ENCODE results near the gene HAUS8.
A peak's percentile ranks its signal among the peaks of the same experiment; 100 is the strongest.

Gene HAUS8

DNA sequence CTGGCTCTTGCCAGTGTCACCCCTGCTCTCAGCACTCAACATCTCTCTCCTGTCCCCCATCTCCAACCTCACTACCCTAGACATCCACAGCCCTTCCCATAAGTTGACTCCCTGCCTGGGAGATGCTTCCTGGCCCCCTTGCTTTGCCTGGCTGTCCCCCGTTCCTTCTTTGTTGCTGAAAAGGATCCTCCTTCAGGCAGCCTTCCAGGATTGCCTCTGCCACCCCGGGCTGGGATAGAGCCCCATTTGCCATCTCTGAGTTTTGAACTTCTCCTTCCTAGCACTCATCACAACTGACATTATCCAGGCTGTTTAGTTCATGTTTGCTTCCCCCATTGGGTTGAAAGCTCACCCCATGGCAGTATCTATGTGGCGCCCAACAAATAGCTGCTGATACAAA, 68.7 kb downstream of the HAUS8 start:
- no peak for DNase-seq (ENCODE audit: low spot score)
- in situ Hi-C loops (cut with MboI; ENCODE audit: low pct_unique_long_range_greater_than_20kb, low sequenced_read_pairs, unreplicated experiment), result no loop called here
- TF ChIP-seq, protein P1, sequence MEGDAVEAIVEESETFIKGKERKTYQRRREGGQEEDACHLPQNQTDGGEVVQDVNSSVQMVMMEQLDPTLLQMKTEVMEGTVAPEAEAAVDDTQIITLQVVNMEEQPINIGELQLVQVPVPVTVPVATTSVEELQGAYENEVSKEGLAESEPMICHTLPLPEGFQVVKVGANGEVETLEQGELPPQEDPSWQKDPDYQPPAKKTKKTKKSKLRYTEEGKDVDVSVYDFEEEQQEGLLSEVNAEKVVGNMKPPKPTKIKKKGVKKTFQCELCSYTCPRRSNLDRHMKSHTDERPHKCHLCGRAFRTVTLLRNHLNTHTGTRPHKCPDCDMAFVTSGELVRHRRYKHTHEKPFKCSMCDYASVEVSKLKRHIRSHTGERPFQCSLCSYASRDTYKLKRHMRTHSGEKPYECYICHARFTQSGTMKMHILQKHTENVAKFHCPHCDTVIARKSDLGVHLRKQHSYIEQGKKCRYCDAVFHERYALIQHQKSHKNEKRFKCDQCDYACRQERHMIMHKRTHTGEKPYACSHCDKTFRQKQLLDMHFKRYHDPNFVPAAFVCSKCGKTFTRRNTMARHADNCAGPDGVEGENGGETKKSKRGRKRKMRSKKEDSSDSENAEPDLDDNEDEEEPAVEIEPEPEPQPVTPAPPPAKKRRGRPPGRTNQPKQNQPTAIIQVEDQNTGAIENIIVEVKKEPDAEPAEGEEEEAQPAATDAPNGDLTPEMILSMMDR (IDR thresholded peaks at IDR 0.05; ENCODE audit: extremely low read depth, insufficient read depth, missing control alignments), result no peak

DNA sequence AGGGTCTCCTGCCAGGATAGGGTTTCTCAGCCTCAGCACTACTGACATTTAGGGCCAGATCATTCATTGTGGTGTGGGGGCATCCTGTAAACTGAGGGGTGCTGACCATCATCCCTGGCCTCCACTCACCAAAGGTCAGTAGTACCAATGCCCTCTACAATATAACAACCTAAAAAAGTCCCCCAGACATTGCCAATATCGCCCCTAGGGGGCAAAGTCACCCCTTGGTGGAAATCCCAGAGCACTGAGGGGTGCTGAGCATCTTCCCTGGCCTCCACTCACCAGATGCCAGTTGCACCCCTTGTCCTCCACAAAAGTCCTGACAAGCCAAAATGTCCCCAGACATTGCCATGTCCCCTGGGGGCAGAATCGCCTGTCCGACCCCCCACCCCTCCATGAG, 70.3 kb downstream of the HAUS8 start:
- in situ Hi-C loops (cut with MboI; ENCODE audit: low pct_unique_long_range_greater_than_20kb, low sequenced_read_pairs, unreplicated experiment), result no loop called here
- TF ChIP-seq, protein P1 (IDR thresholded peaks at IDR 0.05; ENCODE audit: extremely low read depth, insufficient read depth, missing control alignments), result peak; percentile 8
- DNase-seq (ENCODE audit: low spot score), result no peak

DNA sequence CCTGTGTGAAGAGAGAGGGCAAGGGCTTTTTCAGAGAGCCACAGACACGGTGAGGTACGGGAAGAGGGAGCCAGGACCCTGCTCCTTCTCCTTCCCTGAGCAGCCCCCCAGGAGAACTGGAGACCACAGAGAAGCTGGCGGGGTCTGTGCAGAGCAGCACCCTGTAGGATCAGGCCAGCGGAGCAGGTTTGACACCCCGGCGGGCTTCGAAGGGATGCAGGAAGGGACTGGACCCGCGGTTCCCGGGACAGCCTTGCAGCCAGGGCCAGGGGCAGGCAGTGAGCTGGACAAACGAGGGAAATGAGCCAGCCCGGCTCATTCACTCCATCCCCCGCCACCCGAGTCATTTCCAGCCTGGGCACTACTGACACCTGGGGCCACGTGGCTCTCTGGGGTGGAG, 70.9 kb downstream of the HAUS8 start:
- no peak for DNase-seq (ENCODE audit: low spot score)
- TF ChIP-seq, protein P1 (IDR thresholded peaks at IDR 0.05; ENCODE audit: extremely low read depth, insufficient read depth, missing control alignments), result no peak
- in situ Hi-C loops (cut with MboI; ENCODE audit: low pct_unique_long_range_greater_than_20kb, low sequenced_read_pairs, unreplicated experiment), result no loop called here

GRCh38 chr19:17002455-17002854, 72.8 kb downstream of the HAUS8 start:
- TF ChIP-seq, protein P1 (IDR thresholded peaks at IDR 0.05; ENCODE audit: extremely low read depth, insufficient read depth, missing control alignments), result no peak
- in situ Hi-C loops (cut with MboI; ENCODE audit: low pct_unique_long_range_greater_than_20kb, low sequenced_read_pairs, unreplicated experiment), result no loop called here
- DNase-seq (ENCODE audit: low spot score), result no peak

GRCh38 chr19:17001603-17002183, 73.6 kb downstream of the HAUS8 start:
- in situ Hi-C loops (cut with MboI; ENCODE audit: low pct_unique_long_range_greater_than_20kb, low sequenced_read_pairs, unreplicated experiment), result no loop called here
- TF ChIP-seq, protein P1 (IDR thresholded peaks at IDR 0.05; ENCODE audit: extremely low read depth, insufficient read depth, missing control alignments), result no peak
- DNase-seq (ENCODE audit: low spot score), result peak; percentile 50

Measured in GM13977 (cell line).